WTC11 (cell line): ENCODE results near the gene MAP3K6. TPM values are rescaled to one million over a fixed set of nuclear protein-coding genes. Genes with fewer than 3 reads are reported as not detected.
"Not testable (repeated sequence)": the region's sequence is repeated elsewhere in the genome, so short reads cannot be mapped to it uniquely, and the experiment has no call there.

ENCODE experiments used
- ATAC-seq: fragments of 200-7000 bp; cut with Tn5 transposase; 2 replicates; pipeline ENCODE4 v1.10.0; 2021; ENCODE audit warnings: mild to moderate bottlenecking, moderate library complexity
- CTCF ChIA-PET: fragments of 300-600 bp; sonication (Branson Sonifier 250); formaldehyde crosslinking; loops from one replicate; lab custom pipeline; 2021; ENCODE audit warnings: antibody characterized with exemption; lab: Charles Lee
- POLR2A ChIA-PET: fragments of 350-600 bp; sonication (Branson Sonifier 250); formaldehyde crosslinking; loops from one replicate; lab custom pipeline; 2021; ENCODE audit warnings: antibody characterized with exemption; lab: Charles Lee
- DNase-seq: peaks from one replicate; pipeline ENCODE4 v3.0.0; 2021; ENCODE audit warnings: low spot score
- H3K27ac Mint-ChIP-seq: 2 replicates; pipeline ENCODE4 v1.8.0; 2021; ENCODE audit warnings: mixed read lengths
- H3K27me3 Mint-ChIP-seq: 2 replicates; pipeline ENCODE4 v1.8.0; 2021; ENCODE audit warnings: low read depth, mild to moderate bottlenecking, moderate library complexity, mixed read lengths
- H3K36me3 Mint-ChIP-seq: 2 replicates; pipeline ENCODE4 v1.8.0; 2021; ENCODE audit warnings: mixed read lengths
- H3K4me1 Mint-ChIP-seq: 2 replicates; pipeline ENCODE4 v1.8.0; 2022; ENCODE audit warnings: mixed read lengths
- H3K4me3 Mint-ChIP-seq: 2 replicates; pipeline ENCODE4 v1.8.0; 2021; ENCODE audit warnings: mild to moderate bottlenecking, moderate library complexity, mixed read lengths
- H3K9me3 Mint-ChIP-seq: 2 replicates; pipeline ENCODE4 v1.8.0; 2021; ENCODE audit warnings: mixed read lengths
- E2F1 ChIP-seq: sonication (generic); formaldehyde crosslinking; IDR thresholded peaks from 2 replicates; pipeline ENCODE4 v1.8.0; 2022; ENCODE audit warnings: mild to moderate bottlenecking, missing genetic modification reagents
- ETV6 ChIP-seq: sonication (generic); formaldehyde crosslinking; IDR thresholded peaks from 2 replicates; pipeline ENCODE4 v1.8.1; 2022; ENCODE audit warnings: mild to moderate bottlenecking, missing genetic modification reagents
- FOXP1 ChIP-seq: sonication (generic); formaldehyde crosslinking; IDR thresholded peaks from 2 replicates; pipeline ENCODE4 v1.8.0; 2022; ENCODE audit warnings: missing genetic modification reagents, mild to moderate bottlenecking, moderate library complexity, borderline replicate concordance
- GRHL2 ChIP-seq: fragments of 250-450 bp; sonication (Bioruptor Pico); IDR thresholded peaks from 2 replicates; pipeline ENCODE4 v1.8.0; 2022; ENCODE audit warnings: mild to moderate bottlenecking, moderate library complexity; ENCODE audit not compliant: insufficient replicate concordance, severe bottlenecking
- IRF2 ChIP-seq: sonication (generic); formaldehyde crosslinking; IDR thresholded peaks from 2 replicates; pipeline ENCODE4 v1.8.0; 2022; ENCODE audit warnings: low read depth, missing genetic modification reagents, borderline replicate concordance
- NFATC4 ChIP-seq: fragments of 250-450 bp; sonication (Bioruptor Pico); IDR thresholded peaks from 2 replicates; pipeline ENCODE4 v1.9.0; 2021; ENCODE audit warnings: mild to moderate bottlenecking
- NR1H2 ChIP-seq: sonication (generic); formaldehyde crosslinking; IDR thresholded peaks from 2 replicates; pipeline ENCODE4 v1.9.0; 2021; ENCODE audit warnings: mild to moderate bottlenecking, moderate library complexity, missing genetic modification reagents
- OVOL2 ChIP-seq: fragments of 250-450 bp; sonication (Bioruptor Pico); IDR thresholded peaks from 2 replicates; pipeline ENCODE4 v1.9.0; 2021; ENCODE audit warnings: mild to moderate bottlenecking, borderline replicate concordance
- PRRX2 ChIP-seq: fragments of 250-450 bp; sonication (Bioruptor Pico); IDR thresholded peaks from 2 replicates; pipeline ENCODE4 v1.8.0; 2021; ENCODE audit warnings: mild to moderate bottlenecking
- RORB ChIP-seq: fragments of 250-450 bp; sonication (Bioruptor Pico); IDR thresholded peaks from 2 replicates; pipeline ENCODE4 v1.9.0; 2021; ENCODE audit warnings: mild to moderate bottlenecking
- SP1 ChIP-seq: sonication (generic); formaldehyde crosslinking; conservative IDR thresholded peaks from 2 replicates; pipeline ENCODE4 v1.8.1; 2022; ENCODE audit warnings: missing genetic modification reagents
- ZMAT4 ChIP-seq: fragments of 250-450 bp; sonication (Bioruptor Pico); IDR thresholded peaks from 2 replicates; pipeline ENCODE4 v1.9.0; 2021; ENCODE audit warnings: mild to moderate bottlenecking
- ZNF416 ChIP-seq: fragments of 250-450 bp; sonication (Bioruptor Pico); IDR thresholded peaks from 2 replicates; pipeline ENCODE4 v1.9.0; 2021; ENCODE audit warnings: mild to moderate bottlenecking, inconsistent platforms
- ZNF425 ChIP-seq: fragments of 250-450 bp; sonication (Bioruptor Pico); conservative IDR thresholded peaks from 2 replicates; pipeline ENCODE4 v1.9.0; 2021; ENCODE audit warnings: mild to moderate bottlenecking
- total RNA-seq: library from RNA; stranded (reverse); gene quantifications from 3 replicates; pipeline ENCODE4 v1.2.3, GENCODE V29; 2021
- TF ChIP-seq, protein P1 (sequence below): sonication (generic); formaldehyde crosslinking; IDR thresholded peaks from 2 replicates; pipeline ENCODE4 v1.8.1; 2023; ENCODE audit warnings: mild to moderate bottlenecking, missing genetic modification reagents, borderline replicate concordance
- TF ChIP-seq, protein P2 (sequence below): sonication (generic); formaldehyde crosslinking; IDR thresholded peaks from 2 replicates; pipeline ENCODE4 v1.8.1; 2023; ENCODE audit warnings: mild to moderate bottlenecking, missing genetic modification reagents

MAP3K6 gene
- total RNA-seq, 1 experiment from 2014 or later = 15.0 TPM

DNA sequence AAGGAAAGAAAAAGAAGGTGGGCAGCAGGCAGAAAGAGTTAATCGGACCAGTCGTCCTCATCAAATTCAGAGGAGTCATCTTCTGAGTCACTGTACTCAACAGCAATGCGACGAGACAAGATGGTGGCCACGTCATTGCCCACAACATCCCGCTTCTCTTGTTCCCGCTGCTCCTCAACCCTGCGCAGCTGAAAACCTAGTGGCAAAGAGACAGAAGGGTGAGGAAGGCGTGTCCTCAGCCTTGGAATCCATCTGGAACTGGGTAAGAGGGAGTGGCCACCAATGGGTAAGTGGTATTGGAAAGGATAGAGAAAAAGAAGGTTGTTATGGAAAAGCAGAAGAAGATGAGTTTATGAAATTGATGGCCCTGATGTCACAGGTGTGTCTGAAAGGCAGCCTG is 41.4 kb upstream of the MAP3K6 start:
- H3K9me3 Mint-ChIP-seq = no peaks in the 10 kb centered on the region
- DNase-seq = no peak
- peaks cover 40% of the 10 kb centered on the region for H3K4me1 Mint-ChIP-seq
- H3K36me3 Mint-ChIP-seq = peaks cover 46% of the 10 kb centered on the region
- no peak overlapping the region for H3K4me3 Mint-ChIP-seq
- H3K27me3 Mint-ChIP-seq = no peaks in the 10 kb centered on the region
- no peak for ATAC-seq
- H3K27ac Mint-ChIP-seq = no peak overlapping the region
- CTCF ChIA-PET = no interaction called here
- TF ChIP-seq E2F1 (CRISPR knock-in tag) = no peak
- TF ChIP-seq GRHL2 = no peak
- no peak for TF ChIP-seq PRRX2
- TF ChIP-seq ZNF416 (CRISPR knock-in tag) = no peak
- TF ChIP-seq RORB (CRISPR knock-in tag) = no peak
- TF ChIP-seq NR1H2 = no peak
- TF ChIP-seq, all 79 proteins: peak for 0
- POLR2A ChIA-PET = no interaction called here

GRCh38 chr1:27406791-27407190 is 40.0 kb upstream of the MAP3K6 start:
- DNase-seq, H3K9me3 Mint-ChIP-seq, H3K27me3 Mint-ChIP-seq, ATAC-seq, H3K4me3 Mint-ChIP-seq, H3K27ac Mint-ChIP-seq: not testable (repeated sequence)
- ChIA-PET POLR2A (interaction anchor here (0.6 kb wide), 1 partner anchor 94 kb away, joined by 7 read pairs; no protein-coding TSS in a partner anchor), CTCF (interaction anchor here (1.7 to 5.0 kb wide), 8 partner anchors 9 to 263 kb away, joined by 5 to 49 read pairs (median 28); no protein-coding TSS in a partner anchor)
- Mint-ChIP-seq H3K36me3 (peaks cover 34% of the 10 kb centered on the region), H3K4me1 (peaks cover 50% of the 10 kb centered on the region)

- H3K36me3 Mint-ChIP-seq = peaks cover 32% of the 10 kb centered on the region
- ATAC-seq = no peak
- no peak for DNase-seq
- POLR2A ChIA-PET = interaction anchor here (0.6 kb wide), 1 partner anchor 94 kb away, joined by 7 read pairs; no protein-coding TSS in a partner anchor
- peak overlapping the region; percentile 94 for H3K27ac Mint-ChIP-seq
- no peaks in the 10 kb centered on the region for H3K27me3 Mint-ChIP-seq
- H3K4me1 Mint-ChIP-seq = peaks cover 50% of the 10 kb centered on the region
- CTCF ChIA-PET = interaction anchor here (1.4 to 5.0 kb wide), 12 partner anchors 10 to 263 kb away, joined by 5 to 49 read pairs (median 20); partner anchors contain the start of gene AHDC1
- TF ChIP-seq ZNF425 (CRISPR knock-in tag) (no peak), NFATC4 (no peak), SP1 (no peak), IRF2 (no peak), OVOL2 (CRISPR knock-in tag) (no peak), ETV6 (CRISPR knock-in tag) (no peak), PRRX2 (no peak), ZMAT4 (no peak), FOXP1 (CRISPR knock-in tag) (no peak)
- TF ChIP-seq, protein P1, sequence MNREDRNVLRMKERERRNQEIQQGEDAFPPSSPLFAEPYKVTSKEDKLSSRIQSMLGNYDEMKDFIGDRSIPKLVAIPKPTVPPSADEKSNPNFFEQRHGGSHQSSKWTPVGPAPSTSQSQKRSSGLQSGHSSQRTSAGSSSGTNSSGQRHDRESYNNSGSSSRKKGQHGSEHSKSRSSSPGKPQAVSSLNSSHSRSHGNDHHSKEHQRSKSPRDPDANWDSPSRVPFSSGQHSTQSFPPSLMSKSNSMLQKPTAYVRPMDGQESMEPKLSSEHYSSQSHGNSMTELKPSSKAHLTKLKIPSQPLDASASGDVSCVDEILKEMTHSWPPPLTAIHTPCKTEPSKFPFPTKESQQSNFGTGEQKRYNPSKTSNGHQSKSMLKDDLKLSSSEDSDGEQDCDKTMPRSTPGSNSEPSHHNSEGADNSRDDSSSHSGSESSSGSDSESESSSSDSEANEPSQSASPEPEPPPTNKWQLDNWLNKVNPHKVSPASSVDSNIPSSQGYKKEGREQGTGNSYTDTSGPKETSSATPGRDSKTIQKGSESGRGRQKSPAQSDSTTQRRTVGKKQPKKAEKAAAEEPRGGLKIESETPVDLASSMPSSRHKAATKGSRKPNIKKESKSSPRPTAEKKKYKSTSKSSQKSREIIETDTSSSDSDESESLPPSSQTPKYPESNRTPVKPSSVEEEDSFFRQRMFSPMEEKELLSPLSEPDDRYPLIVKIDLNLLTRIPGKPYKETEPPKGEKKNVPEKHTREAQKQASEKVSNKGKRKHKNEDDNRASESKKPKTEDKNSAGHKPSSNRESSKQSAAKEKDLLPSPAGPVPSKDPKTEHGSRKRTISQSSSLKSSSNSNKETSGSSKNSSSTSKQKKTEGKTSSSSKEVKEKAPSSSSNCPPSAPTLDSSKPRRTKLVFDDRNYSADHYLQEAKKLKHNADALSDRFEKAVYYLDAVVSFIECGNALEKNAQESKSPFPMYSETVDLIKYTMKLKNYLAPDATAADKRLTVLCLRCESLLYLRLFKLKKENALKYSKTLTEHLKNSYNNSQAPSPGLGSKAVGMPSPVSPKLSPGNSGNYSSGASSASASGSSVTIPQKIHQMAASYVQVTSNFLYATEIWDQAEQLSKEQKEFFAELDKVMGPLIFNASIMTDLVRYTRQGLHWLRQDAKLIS (CRISPR knock-in tag) = no peak
- TF ChIP-seq, protein P2, sequence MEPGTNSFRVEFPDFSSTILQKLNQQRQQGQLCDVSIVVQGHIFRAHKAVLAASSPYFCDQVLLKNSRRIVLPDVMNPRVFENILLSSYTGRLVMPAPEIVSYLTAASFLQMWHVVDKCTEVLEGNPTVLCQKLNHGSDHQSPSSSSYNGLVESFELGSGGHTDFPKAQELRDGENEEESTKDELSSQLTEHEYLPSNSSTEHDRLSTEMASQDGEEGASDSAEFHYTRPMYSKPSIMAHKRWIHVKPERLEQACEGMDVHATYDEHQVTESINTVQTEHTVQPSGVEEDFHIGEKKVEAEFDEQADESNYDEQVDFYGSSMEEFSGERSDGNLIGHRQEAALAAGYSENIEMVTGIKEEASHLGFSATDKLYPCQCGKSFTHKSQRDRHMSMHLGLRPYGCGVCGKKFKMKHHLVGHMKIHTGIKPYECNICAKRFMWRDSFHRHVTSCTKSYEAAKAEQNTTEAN (CRISPR knock-in tag) = no peak
- H3K4me3 Mint-ChIP-seq = no peak overlapping the region
- no peaks in the 10 kb centered on the region for H3K9me3 Mint-ChIP-seq
Measured at GRCh38 chr1:27406362-27406680, 39.6 kb upstream of the MAP3K6 start.

GRCh38 chr1:27405598-27406361 is 39.0 kb upstream of the MAP3K6 start:
- DNase-seq = peak; percentile 56
- ChIA-PET POLR2A (interaction anchor here (0.8 to 1.3 kb wide), 3 partner anchors 11 to 151 kb away, joined by 3 to 4 read pairs (median 3); no protein-coding TSS in a partner anchor), CTCF (interaction anchor here (0.5 to 5.0 kb wide), 49 partner anchors 10 to 1095 kb away, joined by 3 to 49 read pairs (median 6); partner anchors contain the start of genes AHDC1, CD164L2, FAM76A and MAP3K6)
- Mint-ChIP-seq H3K36me3 (peaks cover 27% of the 10 kb centered on the region), H3K27ac (peak overlapping the region; percentile 94), H3K4me1 (peaks cover 50% of the 10 kb centered on the region)
- H3K27me3 Mint-ChIP-seq, H3K9me3 Mint-ChIP-seq, H3K4me3 Mint-ChIP-seq: not testable (repeated sequence)
- peak; percentile 74 for ATAC-seq
